H1 (cell line): ENCODE measurements around the gene FAM13C. TPM values are rescaled to one million over a fixed set of nuclear protein-coding genes. Genes with fewer than 3 reads are reported as not detected.

Source experiments
- ATF2 ChIP-seq: IDR thresholded peaks from 2 replicates; pipeline ENCODE4 v1.6.1; 2012; ENCODE audit warnings: low read length, inconsistent platforms
- CHD7 ChIP-seq: fragments of 300-600 bp; sonication (generic); IDR thresholded peaks from 2 replicates; pipeline ENCODE4 v1.7.1; 2012; ENCODE audit warnings: low read length, moderate library complexity, mild to moderate bottlenecking, inconsistent platforms; ENCODE audit not compliant: insufficient replicate concordance
- EGR1 ChIP-seq: IDR thresholded peaks from 2 replicates; pipeline ENCODE4 v1.6.1; 2011; ENCODE audit warnings: low read depth, low read length, borderline replicate concordance
- HDAC6 ChIP-seq: IDR thresholded peaks from one replicate; pipeline ENCODE4 v1.7.1; 2012; ENCODE audit warnings: low read depth, mild to moderate bottlenecking, inconsistent platforms, low read length, moderate library complexity
- JUN ChIP-seq: IDR thresholded peaks from 2 replicates; pipeline ENCODE4 v1.6.1; 2011; ENCODE audit warnings: low read depth, mild to moderate bottlenecking, improper control_type of control experiment, low read length
- JUND ChIP-seq: IDR thresholded peaks from 2 replicates; pipeline ENCODE4 v1.6.1; 2011; ENCODE audit warnings: mild to moderate bottlenecking, improper control_type of control experiment, low read length
- MAFK ChIP-seq: IDR thresholded peaks from 2 replicates; pipeline ENCODE4 v1.6.1; 2012; ENCODE audit warnings: low read depth, mild to moderate bottlenecking, improper control_type of control experiment, low read length
- NRF1 ChIP-seq: IDR thresholded peaks from 2 replicates; pipeline ENCODE4 v1.6.1; 2011; ENCODE audit warnings: mild to moderate bottlenecking, low read depth, low read length, improper control_type of control experiment
- SIX5 ChIP-seq: IDR thresholded peaks from 2 replicates; pipeline ENCODE4 v1.6.1; 2011; ENCODE audit warnings: mild to moderate bottlenecking, low read depth, low read length
- TEAD4 ChIP-seq: IDR thresholded peaks from 2 replicates; pipeline ENCODE4 v1.6.1; 2012; ENCODE audit warnings: low read depth, low read length, inconsistent platforms, mixed read lengths
- polyA plus RNA-seq, 7 experiments: library from polyadenylated mRNA; depleted of rRNA in 3 of 7; stranded (reverse) in 5 of 7; unstranded in 2 of 7; fragments of >200 nt in 5 of 7; fragments of 200-250 nt in 2 of 7; gene quantifications; 1 replicate in 5 of 7; 2 replicates in 1 of 7; 4 replicates in 1 of 7; pipeline versions ENCODE4 v1.2.1 to v1.2.3, GENCODE V29; 2011 to 2013; ENCODE audit warnings: missing spikeins in 2 of 7, mixed read lengths in 2 of 7
- total RNA-seq: library from RNA; stranded (reverse); fragmentation: NEBNext Ultra II Directional; extraction: Animal tissue kit (Norgen Biotek cat#: 25700); gene quantifications from 2 replicates; pipeline ENCODE4 v1.2.1, GENCODE V29; 2021

FAM13C gene
- total and polyA plus RNA-seq, 2 of the 8 experiments (the other 6 are each of a cell fraction or from before 2014, with no cell fraction given): 0.56 to 0.62 TPM

- TF ChIP-seq CHD7 (no peak), HDAC6 (no peak), SIX5 (no peak), EGR1 (no peak), NRF1 (no peak), TEAD4 (no peak), MAFK (no peak), JUN (no peak), JUND (no peak), ATF2 (no peak)
These were observed 12.6 kb upstream of the FAM13C start (continued) for GRCh38 chr10:59374916-59375315.
